Measurements from ENCODE around the gene HAND1.
A peak's percentile ranks its signal among the peaks of the same experiment; 100 is the strongest.

HAND1 gene

DNA sequence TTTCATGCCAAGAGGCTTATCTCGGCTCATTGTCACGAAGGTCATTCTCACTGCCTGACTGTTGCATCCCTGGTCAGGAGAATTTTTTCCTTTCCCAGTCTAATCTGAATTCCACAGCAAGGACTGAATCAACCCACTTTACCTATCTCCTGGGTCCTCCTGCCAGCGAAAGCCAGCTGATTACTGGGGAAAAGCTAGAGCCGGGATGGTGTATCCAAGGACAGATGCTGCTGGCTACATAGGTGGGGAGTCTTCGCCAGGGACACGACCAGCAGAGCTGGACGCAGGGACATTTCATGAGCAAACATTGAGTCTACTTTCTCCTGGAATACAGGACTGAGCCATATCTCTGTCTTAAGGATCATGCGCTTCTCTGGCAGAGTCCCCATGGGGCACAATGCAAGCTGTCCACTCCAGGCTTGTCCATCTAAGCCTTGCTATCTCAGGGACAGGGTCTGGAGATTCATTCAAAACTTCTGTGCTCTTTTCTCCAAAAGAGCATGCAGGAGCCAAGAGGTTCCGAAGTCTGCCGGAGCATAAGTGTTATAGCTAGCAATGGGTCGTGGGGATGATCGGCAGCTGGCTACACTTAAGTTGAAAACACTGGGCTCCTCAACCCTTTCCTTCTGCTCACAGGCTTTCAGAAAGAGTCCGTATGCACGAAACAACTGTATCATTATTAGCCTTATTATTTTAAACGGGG lies 6.5 kb upstream of the HAND1 start:
- ChIA-PET POLR2A (interaction anchor here (0.6 to 2.3 kb wide), 12 partner anchors 10 to 446 kb away, joined by 3 to 6 read pairs (median 4); partner anchors contain the start of genes FAM114A2 and MFAP3), CTCF (interaction anchor here (1.0 to 3.3 kb wide), 3 partner anchors 13 to 412 kb away, joined by 3 to 16 read pairs (median 6); no protein-coding TSS in a partner anchor)
- TF ChIP-seq TARDBP (IDR thresholded peaks at IDR 0.05): no peak
- TF ChIP-seq SUZ12 (IDR thresholded peaks at IDR 0.05): no peak

DNA sequence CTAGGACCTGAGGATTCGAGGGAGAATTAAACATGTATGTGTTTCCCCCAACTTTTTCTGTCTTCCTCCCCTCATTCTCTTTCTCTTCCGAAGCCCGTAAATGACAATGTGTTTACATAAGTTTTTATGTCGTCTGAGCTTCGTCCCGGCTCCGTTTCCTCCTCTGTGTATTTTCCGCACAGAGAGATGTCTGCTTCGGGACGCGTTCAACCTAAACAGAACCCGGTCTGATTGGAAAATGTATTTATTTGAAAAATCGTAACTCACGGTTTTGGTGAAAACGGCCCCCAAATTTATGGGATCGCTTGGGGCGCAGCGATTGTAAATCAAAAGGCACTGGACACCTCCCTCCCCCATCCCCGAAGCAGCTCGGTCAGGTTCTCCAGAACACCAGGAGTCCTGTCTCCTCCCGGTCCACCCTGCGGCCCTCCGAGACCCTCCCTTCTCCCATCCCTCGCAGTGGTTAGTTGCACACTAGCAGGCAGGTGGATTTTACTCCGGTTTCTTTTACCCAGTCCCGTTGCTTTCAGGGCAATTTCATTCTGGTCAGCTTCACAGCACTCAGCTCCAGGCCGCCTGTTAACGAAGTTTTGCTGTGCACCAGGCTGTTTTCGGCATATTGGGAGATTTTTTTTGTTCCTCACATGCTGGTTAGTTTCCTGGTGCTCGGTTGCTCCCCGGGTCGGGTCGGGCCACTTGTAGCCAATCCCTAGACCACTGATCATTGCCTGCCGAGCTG lies 5.8 kb upstream of the HAND1 start:
- ChIA-PET POLR2A (interaction anchor here (0.6 to 2.3 kb wide), 10 partner anchors 10 to 445 kb away, joined by 3 to 6 read pairs (median 4); partner anchors contain the start of genes FAM114A2 and MFAP3), CTCF (interaction anchor here (1.0 to 3.3 kb wide), 2 partner anchors 37 to 411 kb away, joined by 3 to 16 read pairs; no protein-coding TSS in a partner anchor)
- DNase-seq (ENCODE audit: extremely low spot score): no peak
- TF ChIP-seq ARNT (IDR thresholded peaks at IDR 0.05) (0 out of 2 replicates have a peak, but pooled peaks have one; percentile 21), CTBP1 (IDR thresholded peaks at IDR 0.05; ENCODE audit: borderline replicate concordance) (no peak), FOXM1 (IDR thresholded peaks at IDR 0.05; ENCODE audit: borderline replicate concordance) (no peak), TARDBP (IDR thresholded peaks at IDR 0.05) (no peak), SP1 (IDR thresholded peaks at IDR 0.05) (no peak), L3MBTL2 (conservative IDR thresholded peaks at IDR 0.05) (peak; percentile 27; the same call in 1 of the 2 replicates), FOXK2 (IDR thresholded peaks at IDR 0.05) (no peak), NFRKB (IDR thresholded peaks at IDR 0.05) (no peak), ZNF384 (IDR thresholded peaks at IDR 0.05) (no peak), LEF1 (IDR thresholded peaks at IDR 0.05; ENCODE audit: borderline replicate concordance) (no peak), HDGF (IDR thresholded peaks at IDR 0.05; ENCODE audit: borderline replicate concordance) (no peak), SUZ12 (IDR thresholded peaks at IDR 0.05) (no peak), FOXA1 (IDR thresholded peaks at IDR 0.05) (no peak), BHLHE40 (IDR thresholded peaks at IDR 0.05; ENCODE audit: borderline replicate concordance) (no peak), PKNOX1 (IDR thresholded peaks at IDR 0.05) (peak; percentile 79), ELF4 (IDR thresholded peaks at IDR 0.05) (no peak)

More for the DNA sequence above, 6.5 kb upstream of the HAND1 start:
- no peak for DNase-seq (ENCODE audit: extremely low spot score)

GRCh38 chr5:154482528-154483449 lies 4.8 kb upstream of the HAND1 start:
- CTCF ChIA-PET: interaction anchor here (3.3 kb wide), 1 partner anchor 38 kb away, joined by 16 read pairs; no protein-coding TSS in a partner anchor
- POLR2A ChIA-PET: interaction anchor here (1.4 to 2.3 kb wide), 4 partner anchors 9 to 444 kb away, joined by 4 to 6 read pairs (median 4); partner anchors contain the start of genes FAM114A2 and MFAP3
- peak; percentile 68 for DNase-seq (ENCODE audit: extremely low spot score)
- TF ChIP-seq L3MBTL2 (conservative IDR thresholded peaks at IDR 0.05) (peak; percentile 23; the same call in 1 of the 2 replicates), CTBP1 (IDR thresholded peaks at IDR 0.05; ENCODE audit: borderline replicate concordance) (peak; percentile 91; the same call in 1 of the 2 replicates), PKNOX1 (IDR thresholded peaks at IDR 0.05) (peak; percentile 97), LEF1 (IDR thresholded peaks at IDR 0.05; ENCODE audit: borderline replicate concordance) (no peak)

DNA sequence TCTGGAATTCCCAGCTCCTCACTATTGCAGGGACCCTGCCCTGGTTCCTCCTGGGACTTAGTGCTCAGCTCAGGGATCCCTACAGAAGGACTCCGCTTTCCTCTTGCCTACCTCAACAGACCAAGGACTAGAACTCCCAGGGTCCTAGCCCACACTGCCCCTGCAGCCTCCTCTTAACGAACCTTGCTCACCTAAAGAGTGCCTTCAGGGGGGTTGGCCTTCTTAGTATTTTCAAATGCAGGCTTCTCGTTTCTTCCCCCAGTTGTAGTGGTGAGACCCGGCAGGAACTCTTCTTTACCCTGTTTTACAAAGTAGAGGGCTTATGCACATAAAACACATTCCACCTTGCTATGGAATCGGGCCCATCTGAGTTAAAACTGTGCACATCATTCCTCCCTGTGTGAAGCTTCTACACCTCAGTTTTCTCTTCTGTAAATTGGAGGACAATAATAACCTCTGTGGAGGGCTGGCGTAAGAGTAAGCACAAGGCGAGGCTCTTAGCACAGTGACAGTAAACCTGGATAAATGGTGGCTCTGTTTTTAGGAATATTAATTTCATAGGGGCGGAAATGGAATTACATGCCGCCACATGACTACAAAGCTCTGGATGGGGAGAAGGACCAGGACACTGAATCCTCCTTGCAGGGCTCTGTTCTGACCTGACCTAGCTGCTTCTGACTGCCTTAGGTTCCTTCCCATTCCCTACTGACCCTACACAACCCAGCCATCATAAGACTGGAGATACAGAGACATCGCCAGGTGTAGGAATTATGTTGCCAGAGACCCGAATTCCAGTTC lies 3.8 kb upstream of the HAND1 start:
- TF ChIP-seq FOXK2 (IDR thresholded peaks at IDR 0.05): no peak
- TF ChIP-seq NFRKB (IDR thresholded peaks at IDR 0.05): no peak
- no peak for TF ChIP-seq FOXA1 (IDR thresholded peaks at IDR 0.05)
- TF ChIP-seq TARDBP (IDR thresholded peaks at IDR 0.05): no peak
- no peak for TF ChIP-seq ARNT (IDR thresholded peaks at IDR 0.05)
- no peak for TF ChIP-seq SUZ12 (IDR thresholded peaks at IDR 0.05)
- TF ChIP-seq HDGF (IDR thresholded peaks at IDR 0.05; ENCODE audit: borderline replicate concordance): no peak
- TF ChIP-seq ELF4 (IDR thresholded peaks at IDR 0.05): no peak
- TF ChIP-seq SP1 (IDR thresholded peaks at IDR 0.05): no peak
- TF ChIP-seq LEF1 (IDR thresholded peaks at IDR 0.05; ENCODE audit: borderline replicate concordance): no peak
- CTCF ChIA-PET: interaction anchor here (0.6 to 1.3 kb wide), 3 partner anchors 21 to 150 kb away, joined by 3 to 9 read pairs (median 6); no protein-coding TSS in a partner anchor

GRCh38 chr5:154480847-154481246 lies 2.8 kb upstream of the HAND1 start:
- TF ChIP-seq NFRKB (IDR thresholded peaks at IDR 0.05) (no peak), FOXM1 (IDR thresholded peaks at IDR 0.05; ENCODE audit: borderline replicate concordance) (no peak), FOXK2 (IDR thresholded peaks at IDR 0.05) (no peak), HDGF (IDR thresholded peaks at IDR 0.05; ENCODE audit: borderline replicate concordance) (no peak), BHLHE40 (IDR thresholded peaks at IDR 0.05; ENCODE audit: borderline replicate concordance) (no peak), L3MBTL2 (conservative IDR thresholded peaks at IDR 0.05) (no peak), PKNOX1 (IDR thresholded peaks at IDR 0.05) (no peak), SP1 (IDR thresholded peaks at IDR 0.05) (no peak), SUZ12 (IDR thresholded peaks at IDR 0.05) (no peak)
- POLR2A ChIA-PET: interaction anchor here (1.0 kb wide), 1 partner anchor 43 kb away, joined by 5 read pairs; no protein-coding TSS in a partner anchor
- no peak for DNase-seq (ENCODE audit: extremely low spot score)
- CTCF ChIA-PET: interaction anchor here (0.6 to 1.3 kb wide), 4 partner anchors 22 to 324 kb away, joined by 3 to 9 read pairs (median 4); no protein-coding TSS in a partner anchor

More for the DNA sequence above, 3.8 kb upstream of the HAND1 start:
- no peak for DNase-seq (ENCODE audit: extremely low spot score)
- POLR2A ChIA-PET: interaction anchor here (1.0 kb wide), 1 partner anchor 42 kb away, joined by 5 read pairs; no protein-coding TSS in a partner anchor

All from HEK293T (cell line).